ENCODE measurements around the gene TMEM179.

TMEM179 gene

GRCh38 chr14:104624939-104625338 is 20.4 kb upstream of the TMEM179 start:
- Mint-ChIP-seq H3K4me1 (no peaks in the 10 kb centered on the region), H3K4me3 (no peak overlapping the region), H3K9me3 (peaks cover 10 to 21% of the 10 kb centered on the region in 2 donors), H3K27me3 (peaks cover 36% of the 10 kb centered on the region), H3K27ac (no peak overlapping the region)
- ATAC-seq, result no peak
- no peak for DNase-seq

DNA sequence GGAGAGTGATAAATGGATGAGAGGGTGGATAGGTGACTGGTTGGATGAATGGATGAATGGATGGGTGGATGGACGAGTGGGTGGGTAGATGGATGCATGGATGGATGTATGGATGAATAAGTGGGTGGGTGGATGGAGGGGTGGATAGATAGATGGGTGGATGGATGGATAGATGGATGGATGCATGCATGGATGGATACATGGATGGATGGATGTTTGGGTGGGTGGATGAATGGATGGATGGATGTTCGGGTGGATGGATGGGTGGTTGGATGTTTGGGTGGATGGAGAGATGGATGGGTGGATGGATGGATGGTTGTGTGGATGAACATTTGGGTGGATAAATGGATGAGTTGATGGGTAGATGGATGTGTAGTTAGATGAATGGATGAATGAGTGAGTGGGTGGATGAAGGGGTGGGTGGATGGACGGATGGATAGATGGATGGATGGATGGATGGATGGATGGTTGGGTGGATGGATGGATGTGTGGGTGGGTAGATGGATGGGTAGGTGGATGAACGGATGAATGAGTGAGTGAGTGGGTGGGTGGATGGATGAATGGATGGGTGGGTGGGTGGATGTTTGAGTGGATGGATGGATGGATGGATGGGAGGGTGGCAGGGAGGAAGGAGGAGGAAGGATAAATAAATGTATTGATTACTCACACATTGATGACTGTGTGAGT is 9.7 kb upstream of the TMEM179 start:
- peaks cover 7 to 10% of the 10 kb centered on the region in 2 donors for H3K9me3 Mint-ChIP-seq
- DNase-seq (no peak), ATAC-seq (no peak)
- peaks cover 52% of the 10 kb centered on the region for H3K27me3 Mint-ChIP-seq
- no peak overlapping the region for H3K27ac Mint-ChIP-seq
- H3K4me3 Mint-ChIP-seq, result no peak overlapping the region
- H3K4me1 Mint-ChIP-seq, result no peaks in the 10 kb centered on the region

DNA sequence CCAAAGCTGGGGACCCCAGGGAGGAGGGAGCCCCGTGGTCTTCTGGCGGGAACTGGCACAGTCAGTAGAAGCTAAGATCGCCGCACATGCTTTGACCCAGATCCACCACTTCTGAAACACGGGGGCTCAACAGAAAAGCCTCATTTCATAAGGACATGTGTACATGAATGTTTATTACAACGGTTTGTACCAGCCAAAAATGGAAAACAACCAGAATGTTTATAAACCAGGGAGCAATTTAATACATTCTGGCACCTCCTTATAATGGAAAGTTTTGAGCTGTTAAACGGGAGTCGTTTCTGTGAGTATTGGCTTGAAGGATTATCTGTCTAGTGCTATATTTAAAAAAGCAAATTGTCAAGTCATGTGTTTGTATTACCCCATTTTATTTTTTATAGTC is 7.3 kb upstream of the TMEM179 start:
- ATAC-seq, result no peak
- Mint-ChIP-seq H3K27ac (no peak overlapping the region), H3K9me3 (peaks cover 7 to 10% of the 10 kb centered on the region in 2 donors), H3K4me1 (no peaks in the 10 kb centered on the region), H3K27me3 (peaks cover 55% of the 10 kb centered on the region), H3K4me3 (no peak overlapping the region)
- DNase-seq, result no peak

DNA sequence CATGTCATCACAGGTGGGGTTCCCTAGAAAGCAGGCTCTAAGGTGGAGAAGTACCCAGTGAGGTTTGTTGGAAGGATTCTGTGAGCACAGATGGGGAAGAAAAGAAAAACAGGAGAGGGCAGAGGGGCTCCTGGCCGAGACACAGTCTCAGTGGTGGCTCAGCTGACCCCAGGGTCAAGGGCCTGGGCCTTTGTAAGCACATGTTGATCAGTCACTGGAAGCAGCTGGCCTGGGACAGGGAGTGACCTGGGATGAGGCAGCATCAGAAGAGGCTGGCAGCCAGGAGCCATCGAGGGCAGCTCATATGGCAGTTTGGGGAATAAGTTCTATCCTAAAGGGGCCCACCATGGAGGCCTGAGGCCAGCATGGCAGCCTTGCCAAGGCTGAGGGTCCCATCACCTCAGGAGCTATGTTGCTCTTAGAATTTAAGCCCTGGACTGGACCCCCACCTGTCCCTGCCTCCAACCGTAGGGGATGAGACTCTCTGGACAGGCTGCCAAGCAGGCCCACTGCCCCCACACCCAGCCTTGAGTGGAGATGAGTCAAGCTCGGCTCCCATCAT is 6.3 kb upstream of the TMEM179 start:
- ATAC-seq (no peak), DNase-seq (no peak)
- Mint-ChIP-seq H3K9me3 (peaks cover 7 to 10% of the 10 kb centered on the region in 2 donors), H3K4me3 (no peak overlapping the region), H3K27me3 (peaks cover 58% of the 10 kb centered on the region), H3K27ac (no peak overlapping the region), H3K4me1 (no peaks in the 10 kb centered on the region)

GRCh38 chr14:104609666-104610065 is 5.1 kb upstream of the TMEM179 start:
- Mint-ChIP-seq H3K27me3 (peaks cover 67% of the 10 kb centered on the region), H3K4me3 (no peak overlapping the region), H3K4me1 (no peaks in the 10 kb centered on the region), H3K9me3 (peaks cover 6 to 10% of the 10 kb centered on the region in 2 donors), H3K27ac (no peak overlapping the region)
- DNase-seq (no peak), ATAC-seq (no peak)

DNA sequence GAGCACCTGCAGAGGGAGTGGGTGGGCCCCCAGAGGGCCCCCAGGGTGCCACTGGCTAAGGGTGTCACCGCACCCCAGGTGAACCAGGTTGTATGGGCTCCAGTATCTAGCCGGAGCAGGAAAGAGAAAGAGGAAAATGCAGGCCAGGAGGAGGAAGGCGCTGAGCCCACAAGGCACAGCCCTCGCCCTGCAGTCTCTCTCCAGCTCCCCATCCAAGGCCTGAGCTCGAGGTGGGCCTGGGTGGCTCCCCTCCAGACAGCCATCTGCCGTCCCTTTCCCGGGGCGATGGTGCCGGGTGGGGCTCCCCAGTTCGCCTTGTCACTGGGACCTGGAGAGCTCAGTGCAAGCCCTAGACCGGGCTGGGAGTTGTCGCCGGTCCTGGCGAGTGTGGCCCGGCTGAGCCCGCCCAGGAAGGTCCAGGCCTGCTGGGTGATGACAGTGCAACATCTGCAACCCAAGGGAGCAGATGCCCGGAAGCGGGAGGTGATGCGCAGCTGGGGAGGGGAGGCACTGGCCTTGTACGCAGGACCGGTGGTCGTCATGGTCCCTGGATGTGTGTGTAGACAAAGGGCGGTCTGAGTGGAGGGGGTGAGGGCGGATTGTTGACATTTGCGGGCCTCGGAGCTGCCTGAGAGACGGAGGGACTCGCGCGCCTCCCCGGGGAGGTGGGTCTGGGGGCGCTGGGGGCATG is 716 bp downstream of the TMEM179 start:
- Mint-ChIP-seq H3K4me3 (peak overlapping the region; percentile 22 to 58), H3K4me1 (peaks cover 18% of the 10 kb centered on the region), H3K9me3 (no peaks in the 10 kb centered on the region), H3K27me3 (peaks cover 83% of the 10 kb centered on the region), H3K27ac (peak overlapping the region in 1 of 2 donors; percentile 30)
- DNase-seq, result no peak
- ATAC-seq, result no peak

- Mint-ChIP-seq H3K27me3 (peaks cover 77% of the 10 kb centered on the region), H3K27ac (no peak overlapping the region), H3K4me3 (no peak overlapping the region), H3K4me1 (peaks cover 18% of the 10 kb centered on the region), H3K9me3 (no peaks in the 10 kb centered on the region)
- DNase-seq (no peak), ATAC-seq (no peak)
These were observed 1.6 kb downstream of the TMEM179 start for GRCh38 chr14:104602933-104603325.

DNA sequence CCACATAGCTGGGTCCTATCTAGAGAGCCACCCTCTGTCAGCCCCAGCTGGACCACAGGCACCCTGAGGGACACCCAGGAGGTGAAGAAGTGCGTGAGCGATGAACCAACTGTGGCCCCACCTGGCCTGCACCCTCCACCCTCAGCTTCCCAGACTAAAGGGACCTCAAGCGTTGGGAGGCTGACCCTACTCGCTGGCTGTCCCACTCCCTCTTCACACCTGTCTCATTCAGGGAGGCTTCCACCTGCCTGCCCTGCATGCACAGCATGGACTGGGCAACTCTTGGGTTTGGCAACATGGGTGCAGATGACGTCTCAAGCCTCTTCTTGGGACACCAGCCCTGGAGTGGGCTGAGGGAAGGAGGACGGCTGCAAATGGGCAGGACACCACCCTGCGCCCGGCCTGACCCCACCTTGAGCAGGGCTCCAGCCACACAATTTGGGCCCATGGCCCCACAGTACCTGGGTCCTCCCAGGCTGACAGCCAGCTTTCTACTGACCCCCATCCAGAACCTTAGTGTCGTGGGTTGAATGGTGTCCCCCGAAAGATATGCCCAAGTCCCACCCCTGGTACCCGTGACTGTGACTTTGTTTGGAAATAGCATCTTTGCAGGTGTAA is 2.1 kb downstream of the TMEM179 start:
- H3K4me3 Mint-ChIP-seq, result no peak overlapping the region
- peaks cover 72% of the 10 kb centered on the region for H3K27me3 Mint-ChIP-seq
- peaks cover 18% of the 10 kb centered on the region for H3K4me1 Mint-ChIP-seq
- no peaks in the 10 kb centered on the region for H3K9me3 Mint-ChIP-seq
- DNase-seq (no peak), ATAC-seq (no peak)
- no peak overlapping the region for H3K27ac Mint-ChIP-seq

DNA sequence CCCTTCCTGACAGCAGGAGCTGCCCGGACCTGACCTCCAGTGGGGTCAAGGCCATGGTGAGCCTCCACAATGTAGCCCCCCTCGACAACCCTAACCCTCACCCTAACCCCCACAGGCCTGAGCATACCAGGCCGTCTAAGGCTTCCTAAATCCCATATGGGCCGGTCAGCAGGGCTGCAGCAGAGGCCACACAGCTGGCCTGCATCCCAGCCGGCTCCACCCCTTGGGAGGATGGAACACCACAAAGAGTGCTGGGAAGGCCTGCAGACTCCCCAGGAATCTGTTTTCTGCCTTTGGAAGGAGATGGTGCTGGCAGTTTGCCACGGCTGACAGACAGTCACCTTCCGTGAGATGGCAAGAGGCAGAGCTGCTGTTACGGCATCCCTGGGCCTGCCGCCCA is 2.8 kb downstream of the TMEM179 start:
- DNase-seq (no peak), ATAC-seq (no peak)
- Mint-ChIP-seq H3K4me1 (peaks cover 18% of the 10 kb centered on the region), H3K9me3 (no peaks in the 10 kb centered on the region), H3K27ac (no peak overlapping the region), H3K4me3 (no peak overlapping the region), H3K27me3 (peaks cover 66% of the 10 kb centered on the region)

- Mint-ChIP-seq H3K27ac (no peak overlapping the region), H3K27me3 (peaks cover 58% of the 10 kb centered on the region), H3K9me3 (no peaks in the 10 kb centered on the region), H3K4me3 (no peak overlapping the region), H3K4me1 (peaks cover 18% of the 10 kb centered on the region)
- DNase-seq (no peak), ATAC-seq (no peak)
These were observed 3.8 kb downstream of the TMEM179 start for GRCh38 chr14:104600805-104601204.

DNA sequence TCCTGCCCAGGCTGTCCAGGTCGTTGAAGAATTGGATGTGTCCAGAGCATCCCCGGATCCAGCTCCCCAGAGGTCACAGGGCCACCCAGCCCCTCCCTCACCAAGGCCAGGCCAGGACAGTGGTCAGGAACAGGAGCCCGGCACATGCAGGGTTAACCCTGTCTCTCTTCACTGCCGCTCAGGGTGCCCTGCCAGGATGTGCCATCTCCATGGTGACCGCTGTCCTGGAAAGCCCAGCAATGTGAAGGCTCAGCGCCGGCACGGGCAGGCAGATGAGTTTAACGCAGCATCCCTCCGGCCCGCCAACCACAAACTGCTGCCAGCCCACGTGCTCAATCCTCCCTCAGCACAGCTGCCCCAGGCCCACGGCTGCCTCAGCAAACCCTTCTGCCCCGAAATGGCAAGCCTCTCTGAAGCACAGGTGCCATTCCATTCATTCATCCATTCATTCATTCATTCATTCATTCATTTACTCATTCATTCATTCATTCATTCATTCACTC is 4.4 kb downstream of the TMEM179 start:
- Mint-ChIP-seq H3K27me3 (peaks cover 52% of the 10 kb centered on the region), H3K4me3 (no peak overlapping the region), H3K4me1 (peaks cover 18% of the 10 kb centered on the region), H3K27ac (no peak overlapping the region), H3K9me3 (no peaks in the 10 kb centered on the region)
- no peak for ATAC-seq
- no peak for DNase-seq

DNA sequence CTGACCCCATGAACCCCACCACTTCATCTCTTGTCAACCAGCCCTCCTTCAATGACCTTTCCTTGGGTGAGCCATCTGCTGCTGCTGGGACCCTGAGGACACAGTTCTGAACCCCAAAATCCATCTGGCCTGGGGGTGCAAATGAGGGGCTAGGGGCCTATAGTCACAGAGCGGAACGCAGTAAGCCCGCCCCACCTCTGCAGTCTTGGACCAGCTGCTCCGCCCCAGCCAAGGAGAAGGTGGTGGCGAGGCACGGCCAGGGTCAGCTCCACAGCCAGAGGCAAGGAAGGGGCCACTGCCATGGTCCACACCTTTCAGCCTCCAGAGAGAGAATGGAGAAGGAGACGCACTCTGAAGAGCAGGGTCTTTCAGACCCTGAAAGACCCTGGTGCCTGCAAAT is 5.1 kb downstream of the TMEM179 start:
- no peak overlapping the region for H3K4me3 Mint-ChIP-seq
- ATAC-seq (no peak), DNase-seq (no peak)
- H3K4me1 Mint-ChIP-seq, result peaks cover 16% of the 10 kb centered on the region
- no peaks in the 10 kb centered on the region for H3K9me3 Mint-ChIP-seq
- H3K27ac Mint-ChIP-seq, result no peak overlapping the region
- H3K27me3 Mint-ChIP-seq, result peaks cover 44% of the 10 kb centered on the region

- Mint-ChIP-seq H3K4me1 (peaks cover 11% of the 10 kb centered on the region), H3K4me3 (no peak overlapping the region), H3K27me3 (peaks cover 38% of the 10 kb centered on the region), H3K9me3 (no peaks in the 10 kb centered on the region), H3K27ac (no peak overlapping the region)
- DNase-seq, result no peak
- ATAC-seq, result no peak
These were observed 5.7 kb downstream of the TMEM179 start for GRCh38 chr14:104598910-104599273.

GRCh38 chr14:104598039-104598909 is 6.3 kb downstream of the TMEM179 start:
- no peak overlapping the region for H3K4me3 Mint-ChIP-seq
- H3K27ac Mint-ChIP-seq, result no peak overlapping the region
- H3K4me1 Mint-ChIP-seq, result peaks cover 5% of the 10 kb centered on the region
- DNase-seq (no peak), ATAC-seq (no peak)
- H3K9me3 Mint-ChIP-seq, result no peaks in the 10 kb centered on the region
- H3K27me3 Mint-ChIP-seq, result peaks cover 32% of the 10 kb centered on the region

DNA sequence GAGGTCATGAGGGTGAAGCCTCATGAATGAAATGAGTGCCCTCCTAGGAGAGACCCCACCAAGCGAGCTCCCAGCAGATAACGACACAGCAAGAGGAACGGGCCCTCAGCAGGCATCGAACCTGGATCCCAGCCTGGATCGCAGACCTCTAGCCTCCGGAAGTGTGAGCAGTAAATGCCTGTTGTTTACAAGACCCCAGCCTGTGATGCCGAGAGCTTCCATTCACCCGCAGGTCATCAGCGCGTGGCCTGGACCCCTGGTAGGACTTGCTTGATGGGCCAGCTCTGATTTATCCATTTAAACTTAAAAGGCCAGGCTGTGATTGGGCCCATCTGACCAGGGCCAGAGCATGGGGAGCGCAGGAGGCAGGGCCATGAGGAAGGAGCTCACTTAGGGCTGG is 7.0 kb downstream of the TMEM179 start:
- H3K27me3 Mint-ChIP-seq, result peaks cover 25% of the 10 kb centered on the region

More for the DNA sequence above, 7.0 kb downstream of the TMEM179 start:
- Mint-ChIP-seq H3K9me3 (no peaks in the 10 kb centered on the region), H3K4me1 (no peaks in the 10 kb centered on the region), H3K4me3 (no peak overlapping the region), H3K27ac (no peak overlapping the region)
- DNase-seq (no peak), ATAC-seq (no peak)
